CD14-positive monocyte (primary cell): Measurements from ENCODE around the gene PRSS16. TPM values are rescaled to one million over a fixed set of nuclear protein-coding genes. Genes with fewer than 3 reads are reported as not detected.

Experiments
- DNase-seq, 3 donors: peaks; one replicate each; pipeline ENCODE4 v3.0.0-alpha.2; 2011 to 2022
- H2AFZ ChIP-seq: 2 replicates; pipeline ENCODE4 v1.6.0; 2012; ENCODE audit warnings: mild to moderate bottlenecking, low read depth, low read length, inconsistent platforms; ENCODE audit not compliant: insufficient read depth, poor library complexity, severe bottlenecking
- H3K27ac ChIP-seq, 2 donors: 1 replicate in 1 of 2; 2 replicates in 1 of 2; pipeline ENCODE4 v1.5.1; 2012 to 2013; ENCODE audit warnings: low read length in 2 of 2, control low read depth in 1 of 2, inconsistent platforms in 1 of 2, low read depth in 1 of 2, mild to moderate bottlenecking in 1 of 2
- H3K27me3 ChIP-seq, 2 donors: one replicate each; pipeline versions ENCODE4 v1.6.0 to v1.6.1; 2011 to 2013; ENCODE audit warnings: low read length in 2 of 2; ENCODE audit not compliant: control insufficient read depth in 2 of 2, insufficient read depth in 2 of 2
- H3K36me3 ChIP-seq, 2 donors: replicated peaks in 1 of 2; 1 replicate in 1 of 2; 2 replicates in 1 of 2; pipeline versions ENCODE4 v1.5.1 to v1.6.1; 2012 to 2013; ENCODE audit warnings: low read length in 2 of 2, control low read depth in 1 of 2, inconsistent platforms in 1 of 2, mild to moderate bottlenecking in 1 of 2; ENCODE audit not compliant: insufficient read depth in 2 of 2, control insufficient read depth in 1 of 2
- H3K4me1 ChIP-seq, 2 donors: 1 replicate in 1 of 2; 2 replicates in 1 of 2; pipeline versions ENCODE4 v1.5.1 to v1.6.1; 2012 to 2013; ENCODE audit warnings: low read length in 2 of 2, control low read depth in 1 of 2, inconsistent platforms in 1 of 2, mild to moderate bottlenecking in 1 of 2, moderate library complexity in 1 of 2; ENCODE audit not compliant: insufficient read depth in 2 of 2, control insufficient read depth in 1 of 2
- H3K4me2 ChIP-seq: replicated peaks from 2 replicates; pipeline ENCODE3; 2012; ENCODE audit warnings: low read length, moderate library complexity, mild to moderate bottlenecking; ENCODE audit not compliant: poor library complexity, severe bottlenecking; ENCODE audit errors: extremely low read depth
- H3K4me3 ChIP-seq, 3 experiments: fragments of 200-600 bp in 1 of 3; sonication (generic) in 1 of 3; replicated peaks in 1 of 3; 1 replicate in 2 of 3; 2 replicates in 1 of 3; pipeline ENCODE4 v1.5.1; 2011 to 2013; ENCODE audit warnings: low read length in 3 of 3, mild to moderate bottlenecking in 3 of 3, control low read depth in 2 of 3, low read depth in 2 of 3, inconsistent platforms in 1 of 3, moderate library complexity in 1 of 3
- H3K79me2 ChIP-seq: 2 replicates; pipeline ENCODE4 v1.6.0; 2012; ENCODE audit warnings: mild to moderate bottlenecking, control low read depth, inconsistent platforms, low read length, moderate library complexity; ENCODE audit not compliant: insufficient read depth
- H3K9ac ChIP-seq: 2 replicates; pipeline ENCODE4 v1.6.0; 2017; ENCODE audit warnings: low read length, mild to moderate bottlenecking; ENCODE audit not compliant: insufficient read depth, poor library complexity, severe bottlenecking
- H3K9me3 ChIP-seq, 2 donors: replicated peaks in 1 of 2; 1 replicate in 1 of 2; 2 replicates in 1 of 2; pipeline versions ENCODE4 v1.5.1 to v1.6.1; 2012 to 2013; ENCODE audit warnings: low read length in 2 of 2, control low read depth in 1 of 2; ENCODE audit not compliant: control insufficient read depth in 1 of 2, insufficient read depth in 1 of 2
- H4K20me1 ChIP-seq: 2 replicates; pipeline ENCODE4 v1.6.0; 2012; ENCODE audit warnings: mild to moderate bottlenecking, low read length, control low read depth, moderate library complexity; ENCODE audit not compliant: insufficient read depth
- H3K27ac Mint-ChIP-seq, 7 donors: one replicate each; pipeline ENCODE4 v1.8.0; 2020; ENCODE audit warnings: mild to moderate bottlenecking in 7 of 7, mixed read lengths in 7 of 7, moderate library complexity in 6 of 7, inconsistent platforms in 2 of 7
- H3K27me3 Mint-ChIP-seq, 3 donors: one replicate each; pipeline ENCODE4 v1.8.0; 2021 to 2022; ENCODE audit warnings: low read depth in 3 of 3, mild to moderate bottlenecking in 3 of 3, mixed read lengths in 3 of 3, moderate library complexity in 3 of 3, inconsistent platforms in 1 of 3
- H3K36me3 Mint-ChIP-seq, 2 donors: one replicate each; pipeline ENCODE4 v1.8.0; 2020; ENCODE audit warnings: mixed read lengths in 2 of 2, inconsistent platforms in 1 of 2, mild to moderate bottlenecking in 1 of 2
- H3K4me1 Mint-ChIP-seq: one replicate; pipeline ENCODE4 v1.8.0; 2020; ENCODE audit warnings: mild to moderate bottlenecking, mixed read lengths
- H3K4me3 Mint-ChIP-seq, 2 donors: one replicate each; pipeline ENCODE4 v1.8.0; 2020; ENCODE audit warnings: mild to moderate bottlenecking in 2 of 2, mixed read lengths in 2 of 2, moderate library complexity in 1 of 2
- H3K9me3 Mint-ChIP-seq, 7 donors: one replicate each; pipeline ENCODE4 v1.8.0; 2020 to 2022; ENCODE audit warnings: mixed read lengths in 7 of 7, mild to moderate bottlenecking in 6 of 7, moderate library complexity in 6 of 7, inconsistent platforms in 2 of 7
- CTCF ChIP-seq: fragments of 200-600 bp; IDR thresholded peaks from one replicate; pipeline ENCODE4 v1.8.0; 2022; ENCODE audit warnings: antibody characterized with exemption, mild to moderate bottlenecking
- WGBS: methylation state at CpG from one replicate; pipeline ENCODE4 v1.1.5; 2013; ENCODE audit warnings: missing lambda C conversion rate; ENCODE audit not compliant: insufficient coverage; 5-methylcytosine and 5-hydroxymethylcytosine counted together
- intact Hi-C, 2 donors: fragments of 100-400 bp; cut with micrococcal nuclease; formaldehyde crosslinking; loops; one replicate each; pipeline versions ENCODE4 v1.15.0 to v1.15.1; 2023
- polyA plus RNA-seq, 3 donors: library from polyadenylated mRNA; depleted of rRNA in 1 of 3; unstranded in 2 of 3; stranded (reverse) in 1 of 3; fragments of 300-500 nt in 2 of 3; fragments of >200 nt in 1 of 3; fragmentation: Illumina TruSeq in 2 of 3; gene quantifications; 1 replicate in 2 of 3; 2 replicates in 1 of 3; pipeline ENCODE4 v1.2.3, GENCODE V29; 2012 to 2021

Gene PRSS16
- polyA plus RNA-seq, 3 donors = not detected

DNA sequence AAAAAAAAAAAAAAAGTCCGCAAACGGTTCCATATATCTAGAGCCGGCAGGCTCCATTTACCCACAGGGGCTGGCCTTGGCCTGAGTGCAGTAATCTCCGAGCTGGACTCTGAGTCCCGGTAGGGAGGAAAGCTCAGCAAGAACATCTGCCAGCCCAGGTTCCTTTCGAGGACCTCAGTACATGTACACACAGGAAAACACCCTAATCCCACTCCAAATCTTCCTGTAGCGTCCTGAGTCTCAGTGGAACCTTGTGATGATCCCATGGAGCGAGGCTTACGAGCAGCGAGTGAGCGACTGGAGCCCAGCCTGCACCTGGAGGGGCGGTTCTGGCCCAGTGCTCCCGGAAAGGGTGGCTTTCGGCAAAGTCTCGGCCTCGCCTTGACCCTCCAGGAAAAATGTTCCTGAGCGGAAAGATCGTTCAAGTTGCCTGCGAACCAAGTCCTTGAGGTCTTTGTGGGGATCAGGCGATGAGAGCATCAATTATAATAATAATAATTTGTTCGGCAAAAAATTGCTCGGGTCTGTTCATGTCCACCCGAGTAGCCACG lies 32.1 kb downstream of the PRSS16 start:
- Mint-ChIP-seq H3K27ac (no peak overlapping the region), H3K4me3 (peak overlapping the region in 1 of 2 donors; percentile 79), H3K27me3 (peaks cover 75 to 94% (median 90%) of the 10 kb centered on the region in 3 donors), H3K36me3 (peaks cover 0 to 6% of the 10 kb centered on the region in 2 donors), H3K9me3 (peaks cover 20 to 69% (median 58%) of the 10 kb centered on the region in 7 donors), H3K4me1 (peaks cover 5% of the 10 kb centered on the region)
- intact Hi-C loops = no loop called here
- H3K9me3 ChIP-seq = peaks cover 33 to 74% of the 10 kb centered on the region in 2 donors
- no peaks in the 10 kb centered on the region for H3K36me3 ChIP-seq
- peaks cover 73 to 91% of the 10 kb centered on the region in 2 donors for H3K27me3 ChIP-seq
- H3K79me2 ChIP-seq = no peaks in the 10 kb centered on the region
- DNase-seq = no peak
- no peak overlapping the region for H3K9ac ChIP-seq
- 12% methylated on average over 16 of the region's 24 CpGs for WGBS
- no peak overlapping the region for H3K27ac ChIP-seq
- TF ChIP-seq CTCF = no peak
- H3K4me3 ChIP-seq = no peak overlapping the region
- H4K20me1 ChIP-seq = no peaks in the 10 kb centered on the region
- no peak overlapping the region for H2AFZ ChIP-seq
- H3K4me2 ChIP-seq = no peak overlapping the region
- H3K4me1 ChIP-seq = no peaks in the 10 kb centered on the region

- Mint-ChIP-seq H3K4me1 (peaks cover 5% of the 10 kb centered on the region), H3K27ac (no peak overlapping the region), H3K36me3 (peaks cover 0 to 9% of the 10 kb centered on the region in 2 donors), H3K9me3 (peaks cover 23 to 71% (median 58%) of the 10 kb centered on the region in 7 donors), H3K27me3 (peaks cover 75 to 94% (median 90%) of the 10 kb centered on the region in 3 donors), H3K4me3 (peak overlapping the region in 1 of 2 donors; percentile 79)
- Histone ChIP-seq H3K4me2 (no peak overlapping the region), H4K20me1 (no peaks in the 10 kb centered on the region), H2AFZ (no peak overlapping the region), H3K27ac (no peak overlapping the region), H3K9me3 (peaks cover 35 to 76% of the 10 kb centered on the region in 2 donors), H3K4me3 (no peak overlapping the region), H3K4me1 (no peaks in the 10 kb centered on the region), H3K79me2 (no peaks in the 10 kb centered on the region), H3K27me3 (peaks cover 73 to 91% of the 10 kb centered on the region in 2 donors), H3K9ac (no peak overlapping the region), H3K36me3 (no peaks in the 10 kb centered on the region)
- intact Hi-C loops = no loop called here
- no CpG with 5 or more reads among the region's 17 CpGs for WGBS
- TF ChIP-seq CTCF = no peak
- DNase-seq = no peak
Observed at GRCh38 chr6:27280064-27280539, 32.6 kb downstream of the PRSS16 start.
